HEK293 (cell line): ENCODE measurements around the gene TMEM39B.

ENCODE experiments used
- FEZF1 ChIP-seq: fragments of 450-650 bp; formaldehyde crosslinking; IDR thresholded peaks from 2 replicates; pipeline ENCODE4 v1.5.1; 2016; ENCODE audit warnings: missing biosample characterization, missing genetic modification characterization
- GFI1B ChIP-seq: fragments of 450-650 bp; formaldehyde crosslinking; IDR thresholded peaks from 2 replicates; pipeline ENCODE4 v1.5.1; 2016; ENCODE audit warnings: missing biosample characterization, missing genetic modification characterization
- GLIS1 ChIP-seq: fragments of 450-650 bp; formaldehyde crosslinking; IDR thresholded peaks from 2 replicates; pipeline ENCODE4 v1.5.1; 2016; ENCODE audit warnings: missing biosample characterization, missing genetic modification characterization
- HOXC10 ChIP-seq: sonication (generic); formaldehyde crosslinking; IDR thresholded peaks from 2 replicates; pipeline ENCODE4 v1.8.1; 2023; ENCODE audit warnings: mild to moderate bottlenecking, missing genetic modification reagents
- SP2 ChIP-seq: fragments of 450-650 bp; formaldehyde crosslinking; IDR thresholded peaks from 2 replicates; pipeline ENCODE4 v1.5.1; 2016; ENCODE audit warnings: missing biosample characterization, missing genetic modification characterization
- SP3 ChIP-seq: fragments of 450-650 bp; formaldehyde crosslinking; IDR thresholded peaks from 2 replicates; pipeline ENCODE4 v1.5.1; 2016; ENCODE audit warnings: missing biosample characterization, missing genetic modification characterization
- ZBTB21 ChIP-seq: fragments of 450-650 bp; formaldehyde crosslinking; IDR thresholded peaks from 2 replicates; pipeline ENCODE4 v1.5.1; 2017; ENCODE audit warnings: missing biosample characterization, missing genetic modification characterization
- ZNF133 ChIP-seq: fragments of 450-650 bp; formaldehyde crosslinking; IDR thresholded peaks from 2 replicates; pipeline ENCODE4 v1.5.1; 2016; ENCODE audit warnings: missing biosample characterization, missing genetic modification characterization
- ZNF16 ChIP-seq: fragments of 450-650 bp; formaldehyde crosslinking; IDR thresholded peaks from 2 replicates; pipeline ENCODE4 v1.5.1; 2016; ENCODE audit warnings: low read depth, missing biosample characterization, missing genetic modification characterization
- ZNF184 ChIP-seq: fragments of 450-650 bp; IDR thresholded peaks from 2 replicates; pipeline ENCODE4 v1.5.1; 2018; ENCODE audit warnings: missing biosample characterization, mild to moderate bottlenecking, missing genetic modification characterization
- ZNF2 ChIP-seq: fragments of 450-650 bp; formaldehyde crosslinking; IDR thresholded peaks from 2 replicates; pipeline ENCODE4 v1.5.1; 2016; ENCODE audit warnings: missing biosample characterization, missing genetic modification characterization
- ZNF266 ChIP-seq: fragments of 450-650 bp; formaldehyde crosslinking; IDR thresholded peaks from 2 replicates; pipeline ENCODE4 v1.5.1; 2016; ENCODE audit warnings: missing biosample characterization, missing genetic modification characterization, low read depth
- ZNF311 ChIP-seq: fragments of 450-650 bp; formaldehyde crosslinking; IDR thresholded peaks from 2 replicates; pipeline ENCODE4 v1.5.1; 2017; ENCODE audit warnings: missing biosample characterization, missing genetic modification characterization, borderline replicate concordance
- ZNF354C ChIP-seq: fragments of 450-650 bp; formaldehyde crosslinking; IDR thresholded peaks from 2 replicates; pipeline ENCODE4 v1.5.1; 2016; ENCODE audit warnings: missing biosample characterization, missing genetic modification characterization, low read depth, borderline replicate concordance
- ZNF404 ChIP-seq: fragments of 450-650 bp; formaldehyde crosslinking; IDR thresholded peaks from 2 replicates; pipeline ENCODE4 v1.5.1; 2017; ENCODE audit warnings: missing biosample characterization, missing genetic modification characterization
- ZNF423 ChIP-seq: fragments of 450-650 bp; formaldehyde crosslinking; IDR thresholded peaks from 2 replicates; pipeline ENCODE4 v1.5.1; 2016; ENCODE audit warnings: missing biosample characterization, missing genetic modification characterization
- ZNF48 ChIP-seq: fragments of 450-650 bp; formaldehyde crosslinking; IDR thresholded peaks from 2 replicates; pipeline ENCODE4 v1.5.1; 2016; ENCODE audit warnings: missing biosample characterization, missing genetic modification characterization
- ZNF514 ChIP-seq: fragments of 450-650 bp; formaldehyde crosslinking; IDR thresholded peaks from 2 replicates; pipeline ENCODE4 v1.5.1; 2016; ENCODE audit warnings: missing biosample characterization, missing genetic modification characterization
- ZNF549 ChIP-seq: fragments of 450-650 bp; IDR thresholded peaks from 2 replicates; pipeline ENCODE4 v1.5.1; 2018; ENCODE audit warnings: missing biosample characterization, missing genetic modification characterization, mild to moderate bottlenecking, inconsistent platforms, moderate library complexity
- ZNF571 ChIP-seq: fragments of 450-650 bp; formaldehyde crosslinking; IDR thresholded peaks from 2 replicates; pipeline ENCODE4 v1.5.0; 2017; ENCODE audit warnings: missing biosample characterization, missing genetic modification characterization
- ZNF610 ChIP-seq: fragments of 450-650 bp; formaldehyde crosslinking; IDR thresholded peaks from 2 replicates; pipeline ENCODE4 v1.5.1; 2016; ENCODE audit warnings: missing biosample characterization, missing genetic modification characterization, borderline replicate concordance
- ZNF621 ChIP-seq: fragments of 450-650 bp; formaldehyde crosslinking; IDR thresholded peaks from 2 replicates; pipeline ENCODE4 v1.5.1; 2017; ENCODE audit warnings: missing biosample characterization, missing genetic modification characterization
- ZNF677 ChIP-seq: fragments of 450-650 bp; IDR thresholded peaks from 2 replicates; pipeline ENCODE4 v1.5.0; 2018; ENCODE audit warnings: missing biosample characterization, mild to moderate bottlenecking, missing genetic modification characterization, moderate library complexity
- ZNF777 ChIP-seq: fragments of 450-650 bp; formaldehyde crosslinking; IDR thresholded peaks from 2 replicates; pipeline ENCODE4 v1.5.1; 2017; ENCODE audit warnings: missing biosample characterization, missing genetic modification characterization, borderline replicate concordance
- ZSCAN23 ChIP-seq: fragments of 450-650 bp; formaldehyde crosslinking; IDR thresholded peaks from 2 replicates; pipeline ENCODE4 v1.5.1; 2016; ENCODE audit warnings: missing biosample characterization, missing genetic modification characterization
- TF ChIP-seq, protein P1 (sequence below): fragments of 450-650 bp; formaldehyde crosslinking; IDR thresholded peaks from 2 replicates; pipeline ENCODE4 v1.5.1; 2016; ENCODE audit warnings: missing biosample characterization, missing genetic modification characterization
- TF ChIP-seq, protein P2 (sequence below): fragments of 450-650 bp; formaldehyde crosslinking; IDR thresholded peaks from 2 replicates; pipeline ENCODE4; 2016; ENCODE audit warnings: missing biosample characterization, missing genetic modification characterization
- TF ChIP-seq, protein P3 (sequence below): fragments of 450-650 bp; formaldehyde crosslinking; IDR thresholded peaks from 2 replicates; pipeline ENCODE4 v1.5.1; 2016; ENCODE audit warnings: missing biosample characterization, missing genetic modification characterization
- TF ChIP-seq, protein P4 (sequence below): fragments of 450-650 bp; formaldehyde crosslinking; IDR thresholded peaks from 2 replicates; pipeline ENCODE4 v1.5.1; 2016; ENCODE audit warnings: missing biosample characterization, missing genetic modification characterization
- TF ChIP-seq, protein P5 (sequence below): fragments of 450-650 bp; formaldehyde crosslinking; IDR thresholded peaks from 2 replicates; pipeline ENCODE4 v1.5.1; 2016; ENCODE audit warnings: missing biosample characterization, missing genetic modification characterization
- TF ChIP-seq, protein P6 (sequence below): fragments of 450-650 bp; formaldehyde crosslinking; IDR thresholded peaks from 2 replicates; pipeline ENCODE4 v1.5.1; 2016; ENCODE audit warnings: missing biosample characterization, missing genetic modification characterization

Gene TMEM39B

DNA sequence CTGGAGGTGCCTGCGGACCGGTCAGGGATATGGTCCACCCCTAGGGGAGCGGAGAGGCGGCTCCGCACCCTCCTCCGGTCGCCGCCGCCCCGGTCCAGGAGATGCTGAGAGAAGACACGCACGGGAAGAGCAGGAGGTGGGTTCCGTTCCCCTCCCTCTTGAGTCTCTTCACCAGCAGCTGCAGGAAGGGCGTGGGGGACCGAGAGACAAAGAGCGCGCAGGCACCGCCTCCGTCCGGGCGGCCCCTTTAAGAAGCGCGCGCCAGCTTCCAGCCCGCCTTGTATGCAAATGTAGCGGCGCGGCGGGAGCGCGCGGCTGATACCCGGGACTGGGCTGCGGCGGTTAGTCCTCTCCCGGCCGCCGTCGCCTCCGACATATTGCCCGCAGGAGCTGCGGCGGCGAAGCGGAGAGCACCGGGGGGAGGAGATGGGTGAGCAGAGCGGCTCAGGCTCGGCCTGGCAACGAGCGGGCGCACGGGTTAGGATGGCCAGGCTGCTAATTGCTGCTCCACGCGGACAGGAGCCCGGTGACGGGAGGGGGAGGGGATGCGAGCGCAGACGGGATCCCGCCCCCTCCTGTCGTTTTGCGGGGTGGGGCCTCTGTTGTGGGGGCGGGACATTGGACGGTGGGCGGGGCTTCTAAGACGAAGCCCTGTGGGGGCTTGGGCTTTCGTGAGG lies at the start of gene TMEM39B (continued):
- TF ChIP-seq, protein P1, sequence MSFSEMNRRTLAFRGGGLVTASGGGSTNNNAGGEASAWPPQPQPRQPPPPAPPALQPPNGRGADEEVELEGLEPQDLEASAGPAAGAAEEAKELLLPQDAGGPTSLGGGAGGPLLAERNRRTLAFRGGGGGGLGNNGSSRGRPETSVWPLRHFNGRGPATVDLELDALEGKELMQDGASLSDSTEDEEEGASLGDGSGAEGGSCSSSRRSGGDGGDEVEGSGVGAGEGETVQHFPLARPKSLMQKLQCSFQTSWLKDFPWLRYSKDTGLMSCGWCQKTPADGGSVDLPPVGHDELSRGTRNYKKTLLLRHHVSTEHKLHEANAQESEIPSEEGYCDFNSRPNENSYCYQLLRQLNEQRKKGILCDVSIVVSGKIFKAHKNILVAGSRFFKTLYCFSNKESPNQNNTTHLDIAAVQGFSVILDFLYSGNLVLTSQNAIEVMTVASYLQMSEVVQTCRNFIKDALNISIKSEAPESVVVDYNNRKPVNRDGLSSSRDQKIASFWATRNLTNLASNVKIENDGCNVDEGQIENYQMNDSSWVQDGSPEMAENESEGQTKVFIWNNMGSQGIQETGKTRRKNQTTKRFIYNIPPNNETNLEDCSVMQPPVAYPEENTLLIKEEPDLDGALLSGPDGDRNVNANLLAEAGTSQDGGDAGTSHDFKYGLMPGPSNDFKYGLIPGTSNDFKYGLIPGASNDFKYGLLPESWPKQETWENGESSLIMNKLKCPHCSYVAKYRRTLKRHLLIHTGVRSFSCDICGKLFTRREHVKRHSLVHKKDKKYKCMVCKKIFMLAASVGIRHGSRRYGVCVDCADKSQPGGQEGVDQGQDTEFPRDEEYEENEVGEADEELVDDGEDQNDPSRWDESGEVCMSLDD (tag by site-specific recombination): 0 out of 2 replicates have a peak, but pooled peaks have one; percentile 41
- TF ChIP-seq ZNF266 (tag by site-specific recombination) (no peak), FEZF1 (tag by site-specific recombination) (0 out of 2 replicates have a peak, but pooled peaks have one; percentile 7), ZNF354C (no peak), ZNF549 (tag by site-specific recombination) (no peak), ZNF133 (tag by site-specific recombination) (no peak), ZNF621 (tag by site-specific recombination) (no peak), ZNF48 (tag by site-specific recombination) (no peak), GFI1B (tag by site-specific recombination) (no peak), ZBTB21 (tag by site-specific recombination) (peak; percentile 24; the same call in 1 of the 2 replicates), ZNF777 (tag by site-specific recombination) (no peak), SP2 (tag by site-specific recombination) (peak; percentile 91), ZNF311 (tag by site-specific recombination) (no peak), ZNF571 (tag by site-specific recombination) (no peak), ZNF610 (peak; percentile 88), ZSCAN23 (tag by site-specific recombination) (peak; percentile 62; the same call in 1 of the 2 replicates), HOXC10 (no peak), ZNF514 (no peak), GLIS1 (tag by site-specific recombination) (peak; percentile 69; the same call in 1 of the 2 replicates), ZNF2 (tag by site-specific recombination) (peak; percentile 91), ZNF423 (tag by site-specific recombination) (no peak; the same call in 1 of the 2 replicates), ZNF16 (tag by site-specific recombination) (no peak), SP3 (tag by site-specific recombination) (peak; percentile 94), ZNF184 (tag by site-specific recombination) (no peak), ZNF404 (tag by site-specific recombination) (no peak), ZNF677 (tag by site-specific recombination) (no peak)
- TF ChIP-seq, protein P2, sequence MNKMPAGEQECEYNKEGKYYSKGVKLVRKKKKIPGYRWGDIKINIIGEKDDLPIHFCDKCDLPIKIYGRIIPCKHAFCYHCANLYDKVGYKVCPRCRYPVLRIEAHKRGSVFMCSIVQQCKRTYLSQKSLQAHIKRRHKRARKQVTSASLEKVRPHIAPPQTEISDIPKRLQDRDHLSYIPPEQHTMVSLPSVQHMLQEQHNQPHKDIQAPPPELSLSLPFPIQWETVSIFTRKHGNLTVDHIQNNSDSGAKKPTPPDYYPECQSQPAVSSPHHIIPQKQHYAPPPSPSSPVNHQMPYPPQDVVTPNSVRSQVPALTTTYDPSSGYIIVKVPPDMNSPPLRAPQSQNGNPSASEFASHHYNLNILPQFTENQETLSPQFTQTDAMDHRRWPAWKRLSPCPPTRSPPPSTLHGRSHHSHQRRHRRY (tag by site-specific recombination): no peak
- TF ChIP-seq, protein P3, sequence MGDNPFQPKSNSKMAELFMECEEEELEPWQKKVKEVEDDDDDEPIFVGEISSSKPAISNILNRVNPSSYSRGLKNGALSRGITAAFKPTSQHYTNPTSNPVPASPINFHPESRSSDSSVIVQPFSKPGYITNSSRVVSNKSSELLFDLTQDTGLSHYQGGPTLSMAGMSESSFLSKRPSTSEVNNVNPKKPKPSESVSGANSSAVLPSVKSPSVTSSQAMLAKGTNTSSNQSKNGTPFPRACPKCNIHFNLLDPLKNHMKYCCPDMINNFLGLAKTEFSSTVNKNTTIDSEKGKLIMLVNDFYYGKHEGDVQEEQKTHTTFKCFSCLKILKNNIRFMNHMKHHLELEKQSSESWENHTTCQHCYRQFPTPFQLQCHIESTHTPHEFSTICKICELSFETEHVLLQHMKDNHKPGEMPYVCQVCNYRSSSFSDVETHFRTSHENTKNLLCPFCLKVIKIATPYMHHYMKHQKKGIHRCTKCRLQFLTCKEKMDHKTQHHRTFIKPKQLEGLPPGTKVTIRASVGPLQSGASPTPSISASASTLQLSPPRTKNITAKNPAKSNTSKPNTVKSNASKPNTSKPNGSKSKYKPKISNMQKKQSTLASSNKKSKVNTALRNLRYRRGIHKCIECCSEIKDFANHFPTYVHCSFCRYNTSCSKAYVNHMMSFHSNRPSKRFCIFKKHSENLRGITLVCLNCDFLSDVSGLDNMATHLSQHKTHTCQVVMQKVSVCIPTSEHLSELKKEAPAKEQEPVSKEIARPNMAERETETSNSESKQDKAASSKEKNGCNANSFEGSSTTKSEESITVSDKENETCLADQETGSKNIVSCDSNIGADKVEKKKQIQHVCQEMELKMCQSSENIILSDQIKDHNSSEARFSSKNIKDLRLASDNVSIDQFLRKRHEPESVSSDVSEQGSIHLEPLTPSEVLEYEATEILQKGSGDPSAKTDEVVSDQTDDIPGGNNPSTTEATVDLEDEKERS: no peak
- TF ChIP-seq, protein P4, sequence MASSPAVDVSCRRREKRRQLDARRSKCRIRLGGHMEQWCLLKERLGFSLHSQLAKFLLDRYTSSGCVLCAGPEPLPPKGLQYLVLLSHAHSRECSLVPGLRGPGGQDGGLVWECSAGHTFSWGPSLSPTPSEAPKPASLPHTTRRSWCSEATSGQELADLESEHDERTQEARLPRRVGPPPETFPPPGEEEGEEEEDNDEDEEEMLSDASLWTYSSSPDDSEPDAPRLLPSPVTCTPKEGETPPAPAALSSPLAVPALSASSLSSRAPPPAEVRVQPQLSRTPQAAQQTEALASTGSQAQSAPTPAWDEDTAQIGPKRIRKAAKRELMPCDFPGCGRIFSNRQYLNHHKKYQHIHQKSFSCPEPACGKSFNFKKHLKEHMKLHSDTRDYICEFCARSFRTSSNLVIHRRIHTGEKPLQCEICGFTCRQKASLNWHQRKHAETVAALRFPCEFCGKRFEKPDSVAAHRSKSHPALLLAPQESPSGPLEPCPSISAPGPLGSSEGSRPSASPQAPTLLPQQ (tag by site-specific recombination): peak; percentile 99
- TF ChIP-seq, protein P5, sequence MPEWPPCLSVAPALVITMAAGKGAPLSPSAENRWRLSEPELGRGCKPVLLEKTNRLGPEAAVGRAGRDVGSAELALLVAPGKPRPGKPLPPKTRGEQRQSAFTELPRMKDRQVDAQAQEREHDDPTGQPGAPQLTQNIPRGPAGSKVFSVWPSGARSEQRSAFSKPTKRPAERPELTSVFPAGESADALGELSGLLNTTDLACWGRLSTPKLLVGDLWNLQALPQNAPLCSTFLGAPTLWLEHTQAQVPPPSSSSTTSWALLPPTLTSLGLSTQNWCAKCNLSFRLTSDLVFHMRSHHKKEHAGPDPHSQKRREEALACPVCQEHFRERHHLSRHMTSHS (tag by site-specific recombination): no peak
- TF ChIP-seq, protein P6, sequence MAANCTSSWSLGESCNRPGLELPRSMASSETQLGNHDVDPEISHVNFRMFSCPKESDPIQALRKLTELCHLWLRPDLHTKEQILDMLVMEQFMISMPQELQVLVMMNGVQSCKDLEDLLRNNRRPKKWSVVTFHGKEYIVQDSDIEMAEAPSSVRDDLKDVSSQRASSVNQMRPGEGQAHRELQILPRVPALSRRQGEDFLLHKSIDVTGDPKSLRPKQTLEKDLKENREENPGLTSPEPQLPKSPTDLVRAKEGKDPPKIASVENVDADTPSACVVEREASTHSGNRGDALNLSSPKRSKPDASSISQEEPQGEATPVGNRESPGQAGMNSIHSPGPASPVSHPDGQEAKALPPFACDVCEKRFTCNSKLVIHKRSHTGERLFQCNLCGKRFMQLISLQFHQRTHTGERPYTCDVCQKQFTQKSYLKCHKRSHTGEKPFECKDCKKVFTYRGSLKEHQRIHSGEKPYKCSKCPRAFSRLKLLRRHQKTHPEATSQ (tag by site-specific recombination): no peak
